HCEC 1CT (cell line): ENCODE measurements around the gene HJV.

Experiments
- DNase-seq: peaks from one replicate; pipeline ENCODE4 v3.0.0-alpha.2; 2017

HJV gene

GRCh38 chr1:146021050-146021445 lies 487 bp downstream of the HJV start:
- DNase-seq = no peak

- no peak for DNase-seq
These were observed 1.2 kb downstream of the HJV start for GRCh38 chr1:146020058-146021049.

DNA sequence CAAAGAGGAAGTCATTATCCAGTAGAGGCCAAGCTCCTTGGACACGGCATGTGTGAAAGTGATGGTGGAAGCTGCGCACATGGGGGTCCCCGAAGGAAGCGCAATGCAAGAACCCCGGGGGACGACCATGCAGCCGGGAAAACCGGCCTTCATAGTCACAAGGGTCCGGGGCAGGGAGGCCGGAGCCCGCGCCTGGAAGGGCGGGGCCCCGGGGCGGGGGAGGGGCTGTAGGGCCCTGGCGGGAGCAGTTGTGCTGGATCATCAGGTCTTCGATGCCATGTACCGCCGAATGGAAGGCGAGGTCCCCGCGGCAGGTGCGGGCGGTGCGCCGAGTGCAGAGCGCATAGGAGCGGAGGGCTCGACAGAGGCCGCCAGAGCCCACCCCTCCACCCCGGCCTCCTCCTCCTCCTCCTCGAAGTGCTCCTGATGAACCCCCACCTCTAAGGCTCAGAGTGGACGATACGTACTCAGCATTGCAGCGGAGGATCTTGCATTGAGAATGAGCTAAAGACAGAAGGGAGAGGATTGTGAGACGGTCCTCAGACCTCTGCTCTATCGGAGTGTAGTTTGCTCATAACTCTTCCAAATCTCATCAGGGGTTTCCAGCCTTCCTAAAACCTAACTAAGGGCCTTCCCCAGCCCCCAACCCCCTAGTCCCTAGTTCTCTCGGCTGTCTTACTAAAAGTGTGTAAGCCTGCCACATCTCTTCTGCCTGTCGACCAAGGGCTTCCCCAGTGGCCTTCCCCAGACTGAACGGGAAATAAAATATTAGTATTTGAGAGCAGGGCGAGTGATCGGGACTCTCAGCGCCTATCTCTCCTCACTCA lies 2.1 kb downstream of the HJV start:
- no peak for DNase-seq

- DNase-seq = peak; percentile 51
These were observed 4.6 kb downstream of the HJV start for GRCh38 chr1:146016891-146017290.

DNA sequence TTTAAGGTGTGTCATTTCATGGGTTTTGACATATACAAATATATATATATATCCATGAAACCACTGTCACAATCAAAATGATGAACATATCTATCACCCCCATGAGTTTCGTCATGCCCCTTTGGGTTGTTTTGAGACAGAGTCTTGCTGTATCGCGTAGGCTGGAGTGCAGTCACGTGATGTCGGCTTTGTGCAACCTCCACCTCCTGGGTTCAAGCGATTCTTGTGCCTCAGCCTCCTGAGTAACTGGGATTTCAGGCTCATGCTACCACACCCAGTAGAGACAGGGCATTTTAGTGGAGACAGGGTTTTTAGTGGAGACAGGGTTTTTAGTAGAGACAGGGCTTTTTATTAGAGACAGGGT lies 8.0 kb downstream of the HJV start:
- DNase-seq = no peak

- DNase-seq = peak; percentile 80
These were observed 8.6 kb downstream of the HJV start for GRCh38 chr1:146012703-146013558.

GRCh38 chr1:146010126-146010738 lies 11.3 kb downstream of the HJV start:
- DNase-seq = no peak

DNA sequence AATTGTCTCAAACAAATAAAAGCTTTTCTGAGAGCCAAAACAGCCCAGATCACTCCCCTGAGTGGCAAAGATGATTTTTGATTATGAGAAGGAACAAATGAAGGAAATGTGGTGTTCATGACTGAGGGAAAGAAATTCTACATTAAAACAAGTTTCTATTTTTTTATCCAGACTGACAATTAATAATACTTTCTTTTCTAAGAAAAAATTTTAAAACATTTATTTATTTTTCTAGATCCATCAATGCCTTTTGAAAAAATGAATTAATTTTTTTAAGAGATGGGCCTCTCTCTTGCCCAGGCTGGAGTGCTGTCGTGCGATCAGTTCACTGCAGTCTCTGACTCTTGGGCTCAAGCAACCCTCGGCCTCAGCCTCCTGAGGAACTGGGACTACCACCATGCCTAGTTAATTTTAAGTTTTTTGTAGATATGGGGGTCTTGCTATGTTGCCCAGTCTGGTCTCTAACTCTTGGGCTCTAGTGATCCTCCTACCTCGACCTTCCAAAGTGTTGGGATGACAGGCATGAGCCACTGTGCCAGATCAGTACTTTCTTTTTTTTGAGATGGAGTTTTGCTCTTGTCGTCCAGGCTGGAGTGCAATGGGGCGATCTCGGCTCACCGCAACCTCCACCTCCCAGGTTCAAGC lies 13.9 kb downstream of the HJV start:
- no peak for DNase-seq

DNA sequence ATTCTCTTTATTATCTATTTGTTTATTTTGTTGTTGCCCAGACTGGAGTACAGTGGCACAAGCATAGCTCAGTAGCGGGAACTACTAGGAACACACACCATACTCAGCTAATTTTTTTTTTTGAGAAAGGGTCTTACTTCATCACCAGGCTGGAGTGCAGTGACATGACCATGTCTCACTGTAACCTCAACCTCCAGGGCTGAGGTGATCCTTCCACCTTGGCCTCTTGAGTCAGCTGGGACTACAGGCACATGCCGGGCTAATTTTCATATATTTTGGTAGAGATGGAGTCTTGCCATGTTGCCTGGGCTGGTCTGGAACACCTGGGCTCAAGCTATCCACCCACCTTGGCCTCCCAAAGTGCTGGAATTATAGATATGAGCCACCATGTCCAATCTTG lies 19.8 kb downstream of the HJV start:
- DNase-seq = no peak

- DNase-seq = no peak
These were observed 22.1 kb downstream of the HJV start for GRCh38 chr1:145999321-146000024.

DNA sequence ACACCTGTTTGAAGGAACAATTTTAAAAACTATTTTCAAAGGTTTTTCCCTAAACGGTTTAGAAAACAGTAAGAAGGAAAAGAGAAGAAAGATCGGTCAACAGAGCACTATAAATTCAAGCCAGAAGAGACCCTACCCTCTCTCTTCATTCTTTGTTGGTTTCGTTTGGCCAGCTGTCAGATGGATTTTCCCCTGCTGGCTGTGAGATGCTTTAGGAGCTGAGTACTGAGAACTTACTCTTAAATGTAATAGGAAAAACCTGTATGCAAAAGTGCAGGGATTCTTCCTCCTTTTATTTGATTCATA lies 23.9 kb downstream of the HJV start:
- DNase-seq = no peak

DNA sequence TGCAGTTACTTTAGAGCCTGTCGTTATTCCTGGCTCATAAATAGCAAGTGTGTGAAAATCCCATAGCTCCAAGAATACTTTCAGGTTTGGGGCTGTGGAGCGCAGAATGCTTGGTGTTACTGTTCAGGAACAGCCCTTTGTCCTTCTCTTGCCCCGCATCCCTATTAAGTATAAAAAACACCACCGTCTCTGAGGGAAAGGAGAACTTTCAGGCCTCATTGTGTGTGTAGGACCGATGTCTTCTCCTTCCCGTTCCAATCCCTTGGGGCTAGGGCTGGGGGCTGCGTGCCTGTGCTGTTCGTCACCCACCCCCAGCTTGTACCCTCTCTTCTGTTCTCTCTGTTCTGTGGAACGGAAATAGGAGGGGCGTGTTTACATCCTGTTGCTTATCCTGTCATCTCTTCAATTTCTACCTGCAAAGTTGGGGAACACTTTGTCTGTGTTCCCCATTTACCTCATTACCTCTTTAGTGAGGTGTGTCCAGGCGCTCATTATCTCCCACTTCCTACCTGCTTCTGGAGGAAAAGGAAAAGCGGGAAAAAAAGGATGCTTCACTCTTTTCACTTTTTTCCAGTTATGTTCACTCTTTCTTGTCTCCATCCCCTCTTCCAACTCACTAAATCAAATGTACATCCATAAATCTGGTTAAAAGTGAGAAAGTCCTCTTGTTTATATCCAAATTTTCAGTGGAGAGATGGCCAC lies 24.4 kb downstream of the HJV start:
- DNase-seq = no peak

- peak; percentile 99 for DNase-seq
These were observed 25.0 kb downstream of the HJV start, which contains the start of gene TXNIP for GRCh38 chr1:145996433-145997015. TXNIP (minus strand) TSS chr1:145996579; CDS start chr1:145996266, 313 bp downstream.

- no peak for DNase-seq
These were observed 25.5 kb downstream of the HJV start for GRCh38 chr1:145995964-145996432.

DNA sequence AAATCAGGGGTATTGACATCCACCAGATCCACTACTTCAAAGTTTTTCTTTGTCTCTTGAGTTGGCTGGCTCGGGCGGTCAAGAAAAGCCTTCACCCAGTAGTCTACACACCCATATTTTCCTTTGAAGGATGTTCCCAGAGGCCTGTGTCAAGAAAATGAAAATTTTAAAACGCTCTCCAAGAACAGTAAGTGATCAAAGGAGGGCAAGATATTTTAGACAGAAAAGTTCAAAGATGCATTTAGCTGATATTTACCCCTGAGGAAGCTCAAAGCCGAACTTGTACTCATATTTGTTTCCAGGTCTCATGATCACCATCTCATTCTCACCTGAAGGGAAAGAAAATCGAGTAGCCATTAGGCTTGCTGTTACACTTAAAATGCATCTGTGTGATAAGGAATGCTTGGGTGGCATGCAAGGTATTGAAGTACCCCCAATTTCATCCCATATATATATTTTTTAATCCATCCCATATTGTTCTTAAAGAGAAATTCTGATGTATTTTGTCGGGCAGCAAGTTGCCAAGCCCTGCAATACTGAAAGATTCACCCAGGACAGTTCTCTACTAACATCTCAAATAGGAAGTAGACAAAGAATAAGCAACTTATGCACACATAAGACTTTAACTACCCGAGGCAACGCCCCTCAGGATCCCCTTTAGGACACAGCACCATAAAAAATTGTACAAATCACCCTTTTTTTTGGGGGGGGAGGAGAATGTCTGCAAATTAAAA lies 26.2 kb downstream of the HJV start:
- DNase-seq = no peak

- DNase-seq = no peak
These were observed 27.0 kb downstream of the HJV start for GRCh38 chr1:145994391-145995120.

GRCh38 chr1:145993618-145994390 lies 27.7 kb downstream of the HJV start:
- DNase-seq = no peak
